ENCODE measurements around the gene GRM3.

GRCh38 chr7:86833360-86833759, 189.7 kb downstream of the GRM3 start:
- TF ChIP-seq POLR2A (IDR thresholded peaks at IDR 0.05; ENCODE audit: low read length) (no peak), GATA1 (IDR thresholded peaks at IDR 0.05; ENCODE audit: low read depth, low read length) (no peak)
